Duodenal mucosa (tissue), 2 donors: ENCODE results near the gene NBPF3.
"Not testable (repeated sequence)": the region's sequence is repeated elsewhere in the genome, so short reads cannot be mapped to it uniquely, and the experiment has no call there.

ENCODE experiments used
- H3K27ac ChIP-seq: one replicate; pipeline ENCODE4 v1.7.0; 2013; ENCODE audit warnings: low read depth, low read length
- H3K27me3 ChIP-seq, 2 donors: one replicate each; pipeline ENCODE4 v1.7.0; 2013; ENCODE audit warnings: low read length in 2 of 2, control low read depth in 1 of 2; ENCODE audit not compliant: insufficient read depth in 2 of 2, control insufficient read depth in 1 of 2
- H3K36me3 ChIP-seq, 2 donors: one replicate each; pipeline ENCODE4 v1.7.0; 2013; ENCODE audit warnings: low read length in 2 of 2, control low read depth in 1 of 2; ENCODE audit not compliant: insufficient read depth in 2 of 2, control insufficient read depth in 1 of 2
- H3K4me1 ChIP-seq, 2 donors: one replicate each; pipeline ENCODE4 v1.7.0; 2013; ENCODE audit warnings: low read length in 2 of 2, control low read depth in 1 of 2; ENCODE audit not compliant: insufficient read depth in 2 of 2, control insufficient read depth in 1 of 2
- H3K4me3 ChIP-seq, 2 donors: one replicate each; pipeline ENCODE4 v1.7.0; 2013; ENCODE audit warnings: low read length in 2 of 2, low read depth in 1 of 2
- H3K9ac ChIP-seq, 2 donors: one replicate each; pipeline ENCODE4 v1.7.0; 2013; ENCODE audit warnings: low read length in 2 of 2, low read depth in 1 of 2
- H3K9me3 ChIP-seq, 2 donors: one replicate each; pipeline ENCODE4 v1.7.0; 2013; ENCODE audit warnings: low read length in 2 of 2, control low read depth in 1 of 2; ENCODE audit not compliant: control insufficient read depth in 1 of 2

NBPF3 gene

GRCh38 chr1:21517660-21518480, 77.9 kb downstream of the NBPF3 start:
- H3K9me3 ChIP-seq = no peaks in the 10 kb centered on the region
- H3K4me3 ChIP-seq = no peak overlapping the region
- H3K27ac ChIP-seq = no peak overlapping the region
- no peaks in the 10 kb centered on the region for H3K4me1 ChIP-seq
- H3K27me3 ChIP-seq = no peaks in the 10 kb centered on the region
- no peaks in the 10 kb centered on the region for H3K36me3 ChIP-seq
- H3K9ac ChIP-seq = no peak overlapping the region

DNA sequence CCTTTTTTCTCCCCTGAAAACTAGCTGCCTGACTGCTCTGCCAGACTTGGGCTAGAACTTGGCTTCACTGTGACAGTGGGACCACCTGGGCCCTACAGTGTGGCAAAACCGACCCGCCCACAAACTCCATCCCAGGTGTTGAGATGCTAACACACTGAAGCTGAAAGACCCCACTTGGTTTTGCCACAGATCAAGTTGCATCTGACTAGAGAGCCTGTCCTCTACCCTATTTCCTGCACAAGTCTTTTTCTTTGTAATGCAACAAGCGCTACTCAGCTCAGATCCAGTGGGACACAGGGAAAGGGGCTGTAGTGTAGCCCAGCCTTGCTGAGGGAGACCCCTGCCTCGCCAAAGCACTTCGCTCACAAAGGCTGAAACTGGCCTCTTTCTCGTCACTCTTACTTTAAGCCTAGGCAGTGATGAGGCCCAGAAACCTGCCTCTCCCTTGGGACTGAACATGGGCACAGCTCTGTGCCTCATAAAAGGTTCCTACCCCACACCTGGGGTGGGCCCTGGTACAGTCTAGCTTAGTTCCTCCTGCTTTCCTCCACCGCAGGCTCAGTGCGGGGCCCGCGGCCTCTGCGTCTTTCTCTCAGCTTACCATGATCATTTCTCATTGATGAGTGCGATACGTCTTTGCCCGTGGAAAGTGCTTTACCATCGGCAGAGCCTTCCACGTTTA, 79.0 kb downstream of the NBPF3 start:
- Histone ChIP-seq H3K36me3 (no peaks in the 10 kb centered on the region), H3K4me3 (no peak overlapping the region), H3K9ac (no peak overlapping the region), H3K9me3 (no peaks in the 10 kb centered on the region), H3K4me1 (no peaks in the 10 kb centered on the region), H3K27me3 (no peaks in the 10 kb centered on the region), H3K27ac (no peak overlapping the region)

- H3K27me3 ChIP-seq, H3K36me3 ChIP-seq, H3K9ac ChIP-seq, H3K4me1 ChIP-seq, H3K4me3 ChIP-seq, H3K9me3 ChIP-seq, H3K27ac ChIP-seq: not testable (repeated sequence)
Observed at GRCh38 chr1:21519486-21520070, 79.6 kb downstream of the NBPF3 start.

DNA sequence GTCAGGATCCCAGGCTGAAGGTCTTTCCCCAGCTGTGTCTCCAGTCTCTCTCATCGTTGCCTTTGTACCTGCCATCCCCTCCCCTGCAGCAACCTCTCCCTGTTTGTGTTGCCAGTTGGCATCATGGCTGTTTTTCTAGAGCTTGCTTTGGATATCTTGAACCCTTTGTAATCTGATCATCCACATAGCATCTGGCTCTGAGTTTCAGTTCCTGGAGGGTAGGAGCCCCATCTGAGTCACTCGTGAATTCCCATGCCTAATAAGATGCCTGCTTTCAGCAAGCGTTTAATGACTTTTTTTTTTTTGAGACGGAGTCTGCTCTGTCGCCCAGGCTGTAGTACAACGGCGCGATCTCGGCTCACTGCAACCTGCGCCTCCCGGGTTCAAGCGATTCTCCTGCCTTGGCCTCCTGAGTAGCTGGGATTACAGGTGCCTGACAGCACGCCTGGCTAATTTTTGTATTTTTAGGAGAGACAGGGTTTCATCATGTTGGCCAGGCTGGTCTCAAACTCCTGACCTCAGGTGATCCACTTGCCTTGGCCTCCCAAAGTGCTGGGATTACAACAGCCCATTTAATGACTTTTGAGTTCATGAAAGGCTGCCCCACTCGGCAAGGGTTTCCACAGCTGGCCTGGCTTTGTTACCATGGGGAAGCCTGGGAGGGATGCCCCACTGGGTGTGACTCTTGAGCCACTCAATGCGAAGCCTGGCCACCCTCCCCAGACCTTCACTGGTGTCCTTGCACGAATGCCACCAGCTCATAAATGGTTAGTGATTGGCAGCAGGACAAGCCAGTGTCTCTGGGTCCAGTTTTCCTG, 81.2 kb downstream of the NBPF3 start:
- no peak overlapping the region for H3K9ac ChIP-seq

DNA sequence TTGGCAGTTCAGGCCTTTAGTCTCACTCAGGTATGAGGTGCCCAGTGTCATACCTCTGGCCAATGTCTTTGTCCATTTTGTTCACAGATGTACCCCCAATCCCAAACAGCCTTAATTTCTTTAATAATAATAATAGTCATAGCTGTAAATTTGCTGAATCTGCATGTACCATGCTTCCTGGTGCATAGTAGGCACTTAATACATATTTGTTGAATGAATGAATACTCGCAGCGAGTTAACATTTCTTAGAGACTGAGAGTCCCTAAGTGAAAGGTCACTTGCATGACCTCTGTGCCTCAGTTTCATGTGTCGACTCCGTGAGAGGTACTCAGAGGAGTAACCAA, 81.8 kb downstream of the NBPF3 start:
- Histone ChIP-seq H3K36me3 (no peaks in the 10 kb centered on the region), H3K4me1 (peaks cover 0 to 5% of the 10 kb centered on the region in 2 donors), H3K4me3 (no peak overlapping the region), H3K9ac (no peak overlapping the region), H3K27me3 (no peaks in the 10 kb centered on the region), H3K27ac (no peak overlapping the region), H3K9me3 (no peaks in the 10 kb centered on the region)

More for the DNA sequence above, 81.2 kb downstream of the NBPF3 start:
- no peaks in the 10 kb centered on the region for H3K36me3 ChIP-seq
- no peak overlapping the region for H3K4me3 ChIP-seq
- peaks cover 0 to 5% of the 10 kb centered on the region in 2 donors for H3K4me1 ChIP-seq
- no peak overlapping the region for H3K27ac ChIP-seq
- no peaks in the 10 kb centered on the region for H3K9me3 ChIP-seq
- H3K27me3 ChIP-seq = no peaks in the 10 kb centered on the region

GRCh38 chr1:21522525-21523038, 82.6 kb downstream of the NBPF3 start:
- H3K36me3 ChIP-seq = no peaks in the 10 kb centered on the region
- no peaks in the 10 kb centered on the region for H3K9me3 ChIP-seq
- no peak overlapping the region for H3K9ac ChIP-seq
- H3K27ac ChIP-seq = no peak overlapping the region
- peaks cover 0 to 5% of the 10 kb centered on the region in 2 donors for H3K4me1 ChIP-seq
- H3K27me3 ChIP-seq = no peaks in the 10 kb centered on the region
- H3K4me3 ChIP-seq = no peak overlapping the region

DNA sequence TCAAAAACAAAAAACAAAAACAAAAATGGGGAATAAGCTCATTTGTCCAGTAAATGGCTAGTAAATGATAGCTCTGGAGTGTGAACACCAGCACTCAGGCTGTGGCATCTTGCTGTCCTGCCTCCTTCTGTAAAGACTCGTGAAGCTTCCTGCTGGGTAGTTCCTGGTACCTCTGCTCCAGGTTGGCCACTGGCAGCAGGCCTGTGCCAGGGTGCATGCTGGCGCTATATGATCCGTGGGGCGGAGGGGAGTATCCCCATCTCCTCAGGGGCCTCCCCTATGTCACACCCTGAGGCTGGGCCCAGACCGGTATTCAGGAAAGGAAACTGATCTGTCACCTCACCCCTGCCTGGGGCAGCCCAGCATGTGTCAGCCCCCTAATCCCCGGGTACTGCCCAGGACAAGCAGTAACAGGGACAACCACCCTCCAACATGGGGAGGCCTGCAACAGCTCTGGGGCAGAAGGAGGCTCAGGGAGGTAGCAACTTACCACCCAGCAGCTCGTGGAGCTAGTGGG, 83.4 kb downstream of the NBPF3 start:
- no peaks in the 10 kb centered on the region for H3K9me3 ChIP-seq
- no peak overlapping the region for H3K4me3 ChIP-seq
- H3K4me1 ChIP-seq = peaks cover 0 to 5% of the 10 kb centered on the region in 2 donors
- no peak overlapping the region for H3K9ac ChIP-seq
- H3K27ac ChIP-seq = no peak overlapping the region
- no peaks in the 10 kb centered on the region for H3K27me3 ChIP-seq
- no peaks in the 10 kb centered on the region for H3K36me3 ChIP-seq

- Histone ChIP-seq H3K27me3 (no peaks in the 10 kb centered on the region), H3K36me3 (no peaks in the 10 kb centered on the region), H3K27ac (no peak overlapping the region), H3K4me3 (no peak overlapping the region), H3K4me1 (peaks cover 0 to 5% of the 10 kb centered on the region in 2 donors), H3K9me3 (no peaks in the 10 kb centered on the region), H3K9ac (no peak overlapping the region)
Observed at GRCh38 chr1:21524220-21524619, 84.3 kb downstream of the NBPF3 start.

DNA sequence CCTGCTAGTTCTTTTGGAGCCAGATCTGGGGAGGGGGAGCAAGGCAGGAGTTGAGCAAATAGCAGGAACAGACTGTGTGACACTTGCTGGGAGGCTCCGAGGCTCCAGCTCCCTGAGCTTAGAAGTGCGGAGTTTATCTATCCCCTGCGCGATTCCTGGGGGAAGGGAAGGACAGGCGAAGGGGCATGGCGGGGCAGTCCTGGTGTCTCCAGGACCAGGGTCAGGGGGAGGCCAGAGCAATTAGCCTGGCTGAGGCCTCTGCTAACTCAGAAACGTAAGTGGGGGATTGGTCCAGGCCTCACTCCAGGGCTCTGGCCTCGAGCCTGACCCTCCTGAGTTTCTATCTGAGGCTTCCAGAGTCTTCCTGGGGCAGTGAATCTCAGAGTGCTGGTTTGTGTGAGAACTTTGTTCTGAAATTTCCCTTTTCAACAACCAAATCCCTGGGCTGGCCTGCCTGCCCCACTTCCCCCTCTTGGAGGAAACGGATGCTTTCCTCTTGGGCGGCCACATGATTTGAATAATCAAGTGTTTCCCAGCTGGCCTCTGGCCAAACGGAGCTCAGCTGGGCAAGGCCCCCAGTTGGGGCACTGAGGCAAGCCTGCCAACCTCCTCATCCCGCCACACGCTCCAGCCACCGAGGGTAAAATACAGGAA, 84.9 kb downstream of the NBPF3 start:
- Histone ChIP-seq H3K9me3 (no peaks in the 10 kb centered on the region), H3K4me3 (no peak overlapping the region), H3K4me1 (peaks cover 0 to 5% of the 10 kb centered on the region in 2 donors), H3K36me3 (no peaks in the 10 kb centered on the region), H3K27ac (no peak overlapping the region), H3K9ac (no peak overlapping the region), H3K27me3 (no peaks in the 10 kb centered on the region)
